ENCODE measurements around the gene PPARD. TPM values are rescaled to one million over a fixed set of nuclear protein-coding genes. Genes with fewer than 3 reads are reported as not detected.

The PPARD gene
- total and polyA plus RNA-seq, 2 of the 13 experiments (the other 11 are each of a cell fraction or from before 2014, with no cell fraction given), result 6.1 to 13.3 TPM

- TF ChIP-seq SIX4 (CRISPR knock-in tag; IDR thresholded peaks at IDR 0.05) (peak; percentile 64), ZFY (CRISPR knock-in tag; IDR thresholded peaks at IDR 0.05) (no peak; the same call in 1 of the 2 replicates), ZFP41 (CRISPR knock-in tag; IDR thresholded peaks at IDR 0.05; ENCODE audit: borderline replicate concordance) (no peak), TAF1 (CRISPR knock-in tag; IDR thresholded peaks at IDR 0.05) (no peak), PRDM10 (CRISPR knock-in tag; IDR thresholded peaks at IDR 0.05; ENCODE audit: low read depth) (peak; percentile 75), HOXD1 (CRISPR knock-in tag; IDR thresholded peaks at IDR 0.05) (no peak), ZNF24 (IDR thresholded peaks at IDR 0.05) (peak; percentile 49; the same call in 1 of the 2 replicates), SNAI1 (CRISPR knock-in tag; IDR thresholded peaks at IDR 0.05; ENCODE audit: borderline replicate concordance) (no peak), ZNF33B (CRISPR knock-in tag; IDR thresholded peaks at IDR 0.05) (0 out of 2 replicates have a peak, but pooled peaks have one; percentile 49), U2AF2 (IDR thresholded peaks at IDR 0.05; ENCODE audit: low read depth, low read length) (no peak), BRF2 (CRISPR knock-in tag; IDR thresholded peaks at IDR 0.05) (no peak), SP2 (CRISPR knock-in tag; IDR thresholded peaks at IDR 0.05) (no peak), HBP1 (CRISPR knock-in tag; IDR thresholded peaks at IDR 0.05; ENCODE audit: low read depth) (no peak), ETS1 (CRISPR knock-in tag; IDR thresholded peaks at IDR 0.05) (no peak), PHF20 (CRISPR knock-in tag; IDR thresholded peaks at IDR 0.05) (no peak), SAP130 (CRISPR knock-in tag; IDR thresholded peaks at IDR 0.05; ENCODE audit: low read depth) (peak; percentile 91), ATF6 (CRISPR knock-in tag; conservative IDR thresholded peaks at IDR 0.05) (no peak), ZNF746 (CRISPR knock-in tag; IDR thresholded peaks at IDR 0.05) (no peak), ZKSCAN5 (CRISPR knock-in tag; IDR thresholded peaks at IDR 0.05) (no peak), ZNF230 (CRISPR knock-in tag; IDR thresholded peaks at IDR 0.05) (peak; percentile 97), IKZF4 (CRISPR knock-in tag; IDR thresholded peaks at IDR 0.05; ENCODE audit: borderline replicate concordance, low read depth, not compliant biosample characterization) (no peak)
Observed at GRCh38 chr6:35360349-35361138, 18.2 kb downstream of the PPARD start (continued).

All from HepG2 (cell line).